ENCODE results near the gene S100Z.

GRCh38 chr5:76816110-76816831, 33.5 kb upstream of the S100Z start:
- TF ChIP-seq, protein P1, sequence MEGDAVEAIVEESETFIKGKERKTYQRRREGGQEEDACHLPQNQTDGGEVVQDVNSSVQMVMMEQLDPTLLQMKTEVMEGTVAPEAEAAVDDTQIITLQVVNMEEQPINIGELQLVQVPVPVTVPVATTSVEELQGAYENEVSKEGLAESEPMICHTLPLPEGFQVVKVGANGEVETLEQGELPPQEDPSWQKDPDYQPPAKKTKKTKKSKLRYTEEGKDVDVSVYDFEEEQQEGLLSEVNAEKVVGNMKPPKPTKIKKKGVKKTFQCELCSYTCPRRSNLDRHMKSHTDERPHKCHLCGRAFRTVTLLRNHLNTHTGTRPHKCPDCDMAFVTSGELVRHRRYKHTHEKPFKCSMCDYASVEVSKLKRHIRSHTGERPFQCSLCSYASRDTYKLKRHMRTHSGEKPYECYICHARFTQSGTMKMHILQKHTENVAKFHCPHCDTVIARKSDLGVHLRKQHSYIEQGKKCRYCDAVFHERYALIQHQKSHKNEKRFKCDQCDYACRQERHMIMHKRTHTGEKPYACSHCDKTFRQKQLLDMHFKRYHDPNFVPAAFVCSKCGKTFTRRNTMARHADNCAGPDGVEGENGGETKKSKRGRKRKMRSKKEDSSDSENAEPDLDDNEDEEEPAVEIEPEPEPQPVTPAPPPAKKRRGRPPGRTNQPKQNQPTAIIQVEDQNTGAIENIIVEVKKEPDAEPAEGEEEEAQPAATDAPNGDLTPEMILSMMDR (IDR thresholded peaks at IDR 0.05) = no peak
- no peak for TF ChIP-seq POLR2A (IDR thresholded peaks at IDR 0.05)
